HG03103 (cell line): ENCODE results near the gene NAA16.

Experiments
- ATAC-seq: cut with Tn5 transposase; IDR thresholded peaks from one replicate; pipeline ENCODE4 v1.9.1; 2021; ENCODE audit warnings: low read depth; ENCODE audit not compliant: unreplicated experiment

The NAA16 gene

GRCh38 chr13:41302743-41303142, 8.3 kb upstream of the NAA16 start:
- ATAC-seq, result no peak

DNA sequence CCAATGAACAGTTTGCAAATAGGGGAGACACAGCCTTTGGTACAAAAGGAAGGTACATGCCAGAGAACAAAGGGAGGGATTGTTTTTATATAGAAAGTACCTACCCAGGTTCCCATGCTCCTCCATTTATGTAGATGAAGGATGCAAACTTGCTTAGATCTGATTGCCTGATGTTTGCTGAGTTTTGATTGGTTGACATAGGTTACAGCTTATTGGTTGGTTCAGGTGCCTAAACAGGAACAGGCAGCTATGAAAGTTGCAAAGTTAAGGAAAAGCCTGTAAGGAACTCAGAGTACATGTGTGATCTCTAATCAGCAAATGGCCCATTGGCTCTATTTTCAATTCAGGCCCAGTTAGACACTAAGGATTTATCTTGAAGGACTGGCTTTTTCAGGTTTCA, 6.5 kb upstream of the NAA16 start:
- ATAC-seq, result no peak

- no peak for ATAC-seq
These were observed 4.6 kb upstream of the NAA16 start for GRCh38 chr13:41306271-41307145.

DNA sequence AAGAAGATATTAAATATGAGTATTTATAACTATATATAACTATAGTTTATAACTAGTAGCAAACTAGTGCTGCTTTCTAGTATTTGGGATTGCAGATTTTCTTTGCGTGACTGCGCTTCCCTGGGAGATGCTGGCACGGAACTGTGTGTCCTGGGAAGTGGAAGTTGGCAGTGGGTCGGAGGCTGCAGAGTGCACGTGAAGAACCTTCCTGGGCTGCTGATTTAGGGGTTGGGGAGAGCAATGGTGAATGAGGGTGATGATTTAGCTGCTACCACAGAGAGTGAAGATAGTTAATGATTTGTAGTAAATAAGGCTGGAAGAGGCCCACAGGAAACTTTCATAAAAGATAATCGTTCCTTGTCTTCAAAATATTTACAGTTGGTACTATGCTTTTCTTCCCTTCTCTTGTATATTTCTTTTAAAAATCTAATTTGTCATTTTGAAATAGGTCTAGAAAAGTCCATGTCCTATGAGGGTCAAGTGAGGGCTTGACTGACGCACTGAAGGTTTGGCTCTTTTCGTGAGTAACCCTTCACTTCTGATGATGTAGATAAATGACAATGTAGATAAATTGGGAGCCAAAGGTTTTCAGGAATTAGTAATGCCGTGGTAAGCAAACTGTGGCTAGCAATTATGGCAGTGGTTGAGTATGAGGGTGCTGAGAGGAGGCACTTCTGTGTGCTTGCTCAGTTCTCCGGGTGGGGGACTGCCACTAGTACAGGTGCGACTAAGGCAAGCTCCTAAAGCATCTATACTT, 3.0 kb upstream of the NAA16 start:
- ATAC-seq, result no peak

DNA sequence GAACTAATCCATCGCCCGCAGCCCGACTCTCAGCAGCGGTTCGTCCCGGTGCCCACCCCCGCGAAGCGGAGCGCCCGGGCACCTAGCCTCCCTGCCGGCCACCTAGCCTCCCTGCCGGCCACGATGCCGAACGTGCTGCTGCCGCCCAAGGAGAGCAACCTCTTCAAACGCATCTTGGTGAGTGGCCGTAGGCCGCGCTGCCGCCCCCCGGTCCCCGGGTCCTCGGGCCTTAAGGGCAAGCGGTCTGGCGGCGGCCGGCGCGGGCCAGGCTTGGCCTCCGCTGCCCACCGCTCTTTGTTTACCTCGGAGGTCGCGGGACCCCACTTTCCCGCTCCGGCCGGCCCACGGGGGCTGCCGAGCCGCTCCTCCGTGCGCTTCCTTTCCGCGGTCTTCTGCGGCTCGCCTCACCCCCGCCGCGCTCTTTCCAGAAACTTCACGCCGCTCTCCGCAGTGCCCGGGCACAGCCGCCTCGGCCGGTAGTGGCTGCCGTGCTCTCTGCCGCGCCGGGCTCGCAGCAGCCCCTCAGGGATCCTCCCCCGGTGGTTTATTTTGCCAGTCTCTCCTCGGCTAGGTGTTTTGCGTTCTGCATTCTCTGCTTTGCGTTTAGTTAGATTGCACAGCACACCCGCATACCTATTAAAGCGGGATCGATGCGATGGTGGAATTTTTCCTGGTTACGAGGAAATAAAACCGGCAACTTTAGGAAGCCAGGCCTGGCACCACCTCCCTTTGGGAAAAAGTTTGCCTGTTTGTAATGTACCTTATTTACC, 524 bp downstream of the NAA16 start:
- peak; percentile 35 for ATAC-seq

- no peak for ATAC-seq
These were observed 1.1 kb downstream of the NAA16 start for GRCh38 chr13:41312176-41312500.

- no peak for ATAC-seq
These were observed 2.0 kb downstream of the NAA16 start for GRCh38 chr13:41313117-41313516.

GRCh38 chr13:41313659-41314197, 2.7 kb downstream of the NAA16 start:
- ATAC-seq, result no peak

- ATAC-seq, result no peak
These were observed 4.5 kb downstream of the NAA16 start for GRCh38 chr13:41315443-41316047.

DNA sequence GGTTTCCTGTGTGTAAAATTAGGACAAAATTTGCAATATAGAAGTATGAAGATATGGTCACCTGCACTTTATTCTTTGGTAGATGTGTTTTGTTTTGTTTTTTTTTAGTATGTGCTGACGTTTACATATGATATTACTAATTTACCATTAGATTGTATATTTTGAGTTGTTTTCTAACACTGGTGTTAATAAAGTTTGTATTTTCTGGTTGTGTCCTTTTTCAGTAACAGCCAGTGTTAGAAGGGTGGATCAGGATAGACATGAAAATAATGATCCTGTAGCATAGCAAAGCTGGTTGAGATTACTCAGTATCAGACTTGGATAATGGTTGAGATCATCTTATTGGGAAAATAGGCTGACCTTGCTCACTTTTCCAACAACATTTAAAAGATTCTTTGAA, 6.2 kb downstream of the NAA16 start:
- ATAC-seq, result no peak

DNA sequence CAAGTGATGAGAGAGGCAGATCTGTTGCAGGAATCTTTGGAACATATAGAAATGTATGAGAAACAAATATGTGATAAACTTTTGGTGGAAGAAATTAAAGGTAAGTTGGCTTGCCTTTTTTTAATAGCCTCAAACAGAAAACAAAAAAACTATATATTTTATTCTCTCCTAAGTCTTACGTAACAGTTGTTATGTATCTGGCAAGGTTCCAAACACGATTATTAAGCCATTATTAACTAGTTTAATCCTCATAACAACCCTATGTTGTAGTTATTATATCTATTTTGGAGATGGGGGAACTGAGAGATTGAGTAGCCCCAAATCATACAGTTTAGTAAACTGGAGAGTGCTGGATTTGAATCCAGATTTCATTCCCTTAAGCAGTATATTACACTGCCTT, 14.7 kb downstream of the NAA16 start:
- ATAC-seq, result no peak

DNA sequence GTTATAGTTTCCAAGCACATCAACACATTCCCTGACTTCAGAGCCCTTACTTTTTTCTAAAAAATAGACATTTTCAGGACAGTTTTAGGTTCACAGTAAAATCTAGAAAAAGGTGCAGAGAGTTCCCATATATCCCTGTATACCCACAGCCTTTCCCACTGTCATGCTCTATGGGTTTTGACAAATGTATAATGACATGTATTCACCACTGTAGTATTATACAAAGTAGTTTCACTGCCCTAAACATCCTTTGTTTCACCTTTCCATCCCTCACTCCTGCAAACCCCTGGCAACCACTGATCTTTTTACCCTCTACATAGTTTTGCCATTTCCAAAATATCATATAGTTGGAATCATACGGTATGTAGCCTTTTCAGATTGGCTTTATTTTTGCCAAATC, 15.6 kb downstream of the NAA16 start:
- ATAC-seq, result no peak

DNA sequence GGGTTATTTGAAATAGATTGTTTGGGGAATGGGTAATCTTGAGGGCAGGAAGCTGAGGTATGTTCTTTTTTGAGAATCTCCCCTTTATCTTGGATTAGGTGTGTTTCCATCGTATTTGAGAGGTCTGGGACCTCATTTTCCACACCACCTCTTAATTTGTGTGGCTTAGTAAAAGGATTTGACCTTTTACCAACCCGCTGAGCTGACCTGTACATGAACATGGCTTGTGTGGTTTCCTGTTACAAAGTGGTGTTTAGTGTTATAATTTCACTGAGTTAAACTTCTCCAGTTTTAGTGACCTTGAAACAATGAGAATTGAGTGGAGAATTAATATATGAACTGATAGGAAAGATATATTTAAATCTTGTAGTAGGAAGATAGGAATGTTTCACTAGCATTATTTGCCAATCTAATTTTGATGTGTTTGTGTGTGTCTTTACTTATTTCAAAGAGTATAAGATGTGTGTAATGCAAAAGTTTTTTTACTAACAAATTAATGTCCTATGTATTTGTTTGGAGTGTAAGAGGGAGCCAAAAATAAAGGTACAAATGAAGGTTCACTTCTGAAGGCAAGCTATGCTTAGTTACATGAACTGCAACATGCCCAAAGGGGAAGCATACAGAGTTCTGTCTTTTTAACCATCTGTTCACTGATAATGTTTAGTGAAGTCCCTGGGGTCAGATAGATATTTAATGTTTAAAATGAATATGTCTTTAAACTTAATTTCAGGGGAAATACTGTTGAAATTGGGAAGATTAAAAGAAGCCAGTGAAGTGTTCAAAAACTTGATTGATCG, 17.1 kb downstream of the NAA16 start:
- ATAC-seq, result no peak

DNA sequence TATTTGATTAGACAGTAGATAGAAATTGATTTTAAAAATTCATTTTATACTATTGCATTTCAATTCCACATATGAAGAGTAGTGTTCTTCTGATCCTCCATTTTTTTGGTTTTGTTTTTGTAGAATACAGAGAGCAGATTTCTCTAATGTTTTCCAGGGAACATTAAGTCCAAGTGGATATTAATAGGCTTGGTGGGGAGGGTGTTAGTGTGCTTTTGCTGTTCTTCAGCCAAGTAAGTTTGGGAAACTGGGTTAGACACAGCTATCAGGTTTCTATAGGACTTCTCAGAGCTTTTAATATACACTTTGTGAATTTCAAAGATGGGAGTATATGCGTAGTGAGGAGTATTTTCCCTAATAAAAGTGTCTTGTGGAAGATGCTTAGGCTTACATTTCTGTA, 21.8 kb downstream of the NAA16 start:
- ATAC-seq, result no peak

DNA sequence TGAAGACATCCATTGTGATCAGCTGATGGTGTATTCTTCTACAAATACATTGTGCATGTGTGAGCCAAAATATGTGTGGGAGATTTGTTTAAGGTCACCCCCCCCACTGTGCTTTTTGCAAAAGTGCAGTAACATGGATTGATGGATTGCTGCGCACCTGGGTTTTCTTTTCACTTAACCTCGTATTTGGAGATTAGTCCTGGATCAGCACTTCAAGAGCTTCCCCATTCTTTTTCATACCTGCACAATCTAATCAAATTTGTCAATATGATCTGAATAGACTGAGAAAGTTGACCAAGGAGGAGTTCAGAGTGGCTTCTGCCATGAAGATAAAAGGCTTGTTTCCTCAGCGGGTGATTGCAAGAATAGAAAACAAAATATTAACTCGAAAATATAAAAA, 23.7 kb downstream of the NAA16 start:
- no peak for ATAC-seq

- no peak for ATAC-seq
These were observed 33.3 kb downstream of the NAA16 start for GRCh38 chr13:41344358-41344757.

DNA sequence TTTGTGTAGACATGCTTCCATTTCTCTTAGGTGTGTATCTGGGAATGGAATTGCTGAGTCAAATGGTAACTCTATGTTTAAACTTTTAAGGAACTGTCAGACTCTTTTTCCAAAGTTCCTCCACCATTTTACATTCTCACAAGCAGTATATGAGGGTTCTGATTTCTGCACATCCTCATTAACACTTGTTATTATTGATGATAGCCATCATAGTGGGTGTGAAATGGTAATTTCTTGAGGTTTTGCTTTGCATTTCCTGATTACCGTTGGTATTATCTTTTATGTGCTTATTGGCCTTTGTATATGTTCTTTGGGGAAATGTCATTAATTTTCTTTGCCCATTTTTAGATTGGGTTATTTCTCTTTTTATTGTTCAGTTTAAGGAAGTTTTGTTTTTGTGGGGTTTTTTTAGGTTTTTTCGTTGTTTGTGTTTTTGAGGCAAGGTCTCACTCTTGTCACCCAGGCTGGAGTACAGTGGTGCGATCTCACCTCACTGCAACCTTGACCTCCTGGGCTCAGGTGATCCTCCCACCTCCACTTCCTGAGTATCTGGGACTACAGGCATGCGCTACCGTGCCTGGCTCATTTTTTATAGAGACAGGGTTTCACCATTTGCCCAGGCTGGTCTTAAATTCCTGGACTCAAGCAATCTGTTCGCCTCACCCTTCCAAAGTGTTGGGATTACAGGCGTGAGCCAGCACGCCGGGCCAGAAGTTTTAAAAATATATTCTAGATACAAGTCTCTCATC, 34.3 kb downstream of the NAA16 start:
- ATAC-seq, result no peak

DNA sequence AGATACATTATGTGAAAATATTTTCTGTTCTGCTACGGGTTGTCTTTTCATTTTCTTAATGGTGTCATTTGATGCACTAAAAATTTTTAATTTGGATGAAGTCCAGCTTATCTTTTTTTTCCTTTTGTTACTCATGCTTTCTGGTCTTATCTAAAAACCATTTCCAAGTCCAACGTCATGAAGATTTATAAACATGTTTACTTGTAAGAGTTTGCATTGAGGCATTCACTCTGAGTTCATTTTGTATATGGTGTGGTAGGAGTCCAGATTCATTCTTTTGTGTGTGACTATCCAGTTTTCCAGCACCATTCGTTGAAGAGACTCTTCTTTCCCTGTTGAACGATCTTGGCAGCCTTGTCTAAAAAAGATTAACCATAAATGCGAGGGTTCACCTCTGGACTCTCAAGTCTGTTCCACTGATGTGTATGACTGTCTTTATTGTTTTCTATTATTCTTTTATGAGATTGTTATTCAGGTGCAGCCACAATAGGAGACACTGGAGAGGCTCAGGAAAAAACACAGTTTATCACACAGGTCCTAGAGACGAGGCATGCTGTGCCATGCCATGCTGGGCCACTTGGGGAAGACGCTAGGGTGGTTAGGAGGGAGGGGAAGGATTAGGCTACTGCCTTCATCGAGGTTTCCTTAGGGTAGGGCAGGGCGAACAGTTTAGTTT, 35.0 kb downstream of the NAA16 start:
- no peak for ATAC-seq
